Ovary (tissue), 3 donors: ENCODE results near the gene FOXP1.

Experiments used
- CTCF ChIP-seq, 3 donors: fragments of 450-650 bp in 2 of 3; fragments of 200-600 bp in 1 of 3; IDR thresholded peaks; one replicate each; pipeline versions ENCODE4 v1.5.1 to v1.8.0; 2016 to 2022; ENCODE audit warnings: antibody characterized with exemption in 3 of 3, mild to moderate bottlenecking in 1 of 3
- EP300 ChIP-seq: sonication (generic); formaldehyde crosslinking; IDR thresholded peaks from one replicate; pipeline ENCODE4 v1.6.1; 2017; ENCODE audit warnings: antibody characterized with exemption
- POLR2A ChIP-seq: fragments of 450-650 bp; IDR thresholded peaks from one replicate; pipeline ENCODE4 v1.6.1; 2017; ENCODE audit warnings: antibody characterized with exemption, mild to moderate bottlenecking, moderate library complexity
- donor health status: DM: no; HTN: no; CAD: no.

DNA sequence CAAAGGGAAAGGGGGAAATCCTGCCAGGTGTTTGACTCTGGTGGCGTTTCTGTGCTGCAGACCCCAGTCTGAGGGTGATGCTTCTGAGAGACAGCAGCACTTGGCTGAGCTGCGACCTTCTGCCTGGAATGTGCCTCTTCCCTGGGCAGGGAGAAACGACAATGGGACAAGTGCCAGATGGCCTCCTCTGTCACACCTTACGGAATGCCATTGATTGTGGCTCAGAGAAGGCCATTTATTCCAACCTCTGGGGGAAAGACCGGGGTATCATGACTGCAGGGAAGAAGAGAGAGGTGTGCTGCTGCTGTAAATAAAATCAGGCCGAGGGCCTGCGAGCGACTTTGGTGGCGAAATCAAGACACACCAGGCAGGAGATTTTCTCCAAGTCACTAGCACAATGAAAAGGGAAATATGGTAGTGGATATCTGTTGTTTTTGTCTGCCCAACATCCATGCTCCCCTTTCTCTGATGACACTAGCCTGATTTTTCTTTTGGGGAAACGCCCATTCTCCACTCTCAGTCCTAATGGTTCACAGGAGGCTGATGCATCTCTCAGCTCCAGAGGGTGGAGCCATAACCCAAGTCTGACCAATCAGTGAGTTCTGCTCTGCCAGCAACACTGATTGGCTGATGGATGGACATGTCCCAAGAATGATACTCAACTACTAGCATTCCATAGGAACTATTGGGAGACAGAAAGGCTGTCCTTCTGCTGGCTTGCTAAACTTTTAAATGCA, 336.1 kb downstream of the FOXP1 start:
- no peak for TF ChIP-seq POLR2A
- TF ChIP-seq CTCF (IDR thresholded peaks at IDR 0.05), result no peak
- no peak for TF ChIP-seq EP300
